Endodermal cell (in vitro differentiated cells): ENCODE measurements around the gene VAV2. TPM values are rescaled to one million over a fixed set of nuclear protein-coding genes. Genes with fewer than 3 reads are reported as not detected.

Experiments
- DNase-seq: peaks from one replicate; pipeline ENCODE4 v3.0.0-alpha.2; 2017
- H3K27ac ChIP-seq: 2 replicates; pipeline ENCODE4 v1.5.1; 2013; ENCODE audit warnings: mild to moderate bottlenecking, low read depth, low read length, moderate library complexity
- H3K27me3 ChIP-seq: 2 replicates; pipeline ENCODE4 v1.6.1; 2013; ENCODE audit warnings: mild to moderate bottlenecking, low read length, moderate library complexity; ENCODE audit not compliant: insufficient read depth, control insufficient read depth, poor library complexity, severe bottlenecking
- H3K36me3 ChIP-seq: 2 replicates; pipeline ENCODE4 v1.7.0; 2013; ENCODE audit warnings: mild to moderate bottlenecking, low read length, moderate library complexity; ENCODE audit not compliant: control insufficient read depth, insufficient read depth
- H3K4me1 ChIP-seq: one replicate; pipeline ENCODE4 v1.7.0; 2013; ENCODE audit warnings: low read length; ENCODE audit not compliant: control insufficient read depth, insufficient read depth
- H3K4me3 ChIP-seq: 2 replicates; pipeline ENCODE4 v1.5.1; 2013; ENCODE audit warnings: mild to moderate bottlenecking, low read length, moderate library complexity
- H3K9ac ChIP-seq: 2 replicates; pipeline ENCODE4 v1.6.1; 2013; ENCODE audit warnings: mild to moderate bottlenecking, low read length, moderate library complexity; ENCODE audit not compliant: poor library complexity, severe bottlenecking; ENCODE audit errors: extremely low read depth
- H3K9me3 ChIP-seq: 2 replicates; pipeline ENCODE4 v1.6.1; 2013; ENCODE audit warnings: mild to moderate bottlenecking, low read length, moderate library complexity; ENCODE audit not compliant: control insufficient read depth
- H3K27ac Mint-ChIP-seq: 2 replicates; pipeline ENCODE4 v1.8.0; 2020; ENCODE audit warnings: mixed read lengths
- H3K27me3 Mint-ChIP-seq: 2 replicates; pipeline ENCODE4 v1.8.0; 2021; ENCODE audit warnings: mild to moderate bottlenecking, mixed read lengths; ENCODE audit not compliant: insufficient read depth
- H3K36me3 Mint-ChIP-seq: 2 replicates; pipeline ENCODE4 v1.8.0; 2020; ENCODE audit warnings: low read depth, mixed read lengths
- H3K4me1 Mint-ChIP-seq: 2 replicates; pipeline ENCODE4 v1.8.0; 2020; ENCODE audit warnings: mixed read lengths
- H3K4me3 Mint-ChIP-seq: 2 replicates; pipeline ENCODE4 v1.8.0; 2020; ENCODE audit warnings: mild to moderate bottlenecking, moderate library complexity, mixed read lengths
- H3K9me3 Mint-ChIP-seq: 2 replicates; pipeline ENCODE4 v1.8.0; 2020; ENCODE audit warnings: mild to moderate bottlenecking, mixed read lengths
- WGBS, 2 experiments: methylation state at CpG; one replicate each; pipeline versions ENCODE4 v1.1.5 to v1.1.7; 2013; ENCODE audit warnings: missing lambda C conversion rate in 2 of 2, mixed read lengths in 1 of 2; ENCODE audit not compliant: insufficient coverage in 1 of 2, insufficient read length in 1 of 2; 5-methylcytosine and 5-hydroxymethylcytosine counted together
- total RNA-seq, 2 donors: library from RNA; stranded (reverse); fragmentation: NEBNext Ultra II Directional in 1 of 2; extraction: Animal tissue kit (Norgen Biotek cat#: 25700) in 1 of 2; gene quantifications; 2 replicates in 1 of 2; 3 replicates in 1 of 2; pipeline ENCODE4 v1.2.1, GENCODE V29; 2021
- TF ChIP-seq, protein P1 (sequence below): fragments of 200-600 bp; sonication (generic); conservative IDR thresholded peaks from 2 replicates; pipeline ENCODE4 v1.5.0; 2021; ENCODE audit warnings: antibody characterized with exemption, mild to moderate bottlenecking

The VAV2 gene
- total RNA-seq, 2 donors from 2014 or later = 29.8 to 35.9 TPM

DNA sequence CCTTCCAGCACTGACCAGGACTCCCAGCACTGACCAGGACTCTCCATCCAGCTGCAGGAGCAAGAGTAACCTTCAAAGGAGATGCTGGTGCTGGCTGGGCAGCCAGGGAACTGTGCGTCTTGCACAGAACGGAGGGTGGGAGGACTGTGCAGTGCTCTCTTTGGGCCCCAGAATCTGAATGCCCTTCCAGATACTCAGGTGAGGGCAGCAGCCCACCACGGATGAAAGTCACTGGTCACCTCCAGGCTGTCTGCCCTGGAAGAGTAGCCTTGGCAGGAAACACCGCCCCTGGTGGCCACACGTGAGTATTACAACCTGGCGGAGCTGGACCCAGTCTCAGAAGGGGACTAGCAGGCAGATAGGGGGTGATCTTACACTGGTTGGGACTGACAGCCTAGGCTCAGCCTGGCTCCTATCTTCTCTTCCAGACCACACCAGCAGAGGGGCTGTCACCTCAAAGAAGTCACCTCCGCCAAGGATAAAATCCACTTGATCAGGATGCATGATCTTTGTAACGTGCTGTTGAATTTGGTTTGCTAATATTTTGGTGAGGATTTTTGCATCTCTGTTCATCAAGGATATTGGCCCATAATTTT lies 249.2 kb downstream of the VAV2 start:
- Histone ChIP-seq H3K27ac (no peak overlapping the region), H3K9ac (no peak overlapping the region), H3K9me3 (no peaks in the 10 kb centered on the region), H3K36me3 (no peaks in the 10 kb centered on the region), H3K4me1 (no peaks in the 10 kb centered on the region), H3K4me3 (no peak overlapping the region), H3K27me3 (no peaks in the 10 kb centered on the region)
- H3K36me3 Mint-ChIP-seq = no peaks in the 10 kb centered on the region
- peak; percentile 98 for DNase-seq
- TF ChIP-seq, protein P1, sequence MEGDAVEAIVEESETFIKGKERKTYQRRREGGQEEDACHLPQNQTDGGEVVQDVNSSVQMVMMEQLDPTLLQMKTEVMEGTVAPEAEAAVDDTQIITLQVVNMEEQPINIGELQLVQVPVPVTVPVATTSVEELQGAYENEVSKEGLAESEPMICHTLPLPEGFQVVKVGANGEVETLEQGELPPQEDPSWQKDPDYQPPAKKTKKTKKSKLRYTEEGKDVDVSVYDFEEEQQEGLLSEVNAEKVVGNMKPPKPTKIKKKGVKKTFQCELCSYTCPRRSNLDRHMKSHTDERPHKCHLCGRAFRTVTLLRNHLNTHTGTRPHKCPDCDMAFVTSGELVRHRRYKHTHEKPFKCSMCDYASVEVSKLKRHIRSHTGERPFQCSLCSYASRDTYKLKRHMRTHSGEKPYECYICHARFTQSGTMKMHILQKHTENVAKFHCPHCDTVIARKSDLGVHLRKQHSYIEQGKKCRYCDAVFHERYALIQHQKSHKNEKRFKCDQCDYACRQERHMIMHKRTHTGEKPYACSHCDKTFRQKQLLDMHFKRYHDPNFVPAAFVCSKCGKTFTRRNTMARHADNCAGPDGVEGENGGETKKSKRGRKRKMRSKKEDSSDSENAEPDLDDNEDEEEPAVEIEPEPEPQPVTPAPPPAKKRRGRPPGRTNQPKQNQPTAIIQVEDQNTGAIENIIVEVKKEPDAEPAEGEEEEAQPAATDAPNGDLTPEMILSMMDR = peak; percentile 100
- no peak overlapping the region for H3K27ac Mint-ChIP-seq
- H3K4me3 Mint-ChIP-seq = no peak overlapping the region
- H3K4me1 Mint-ChIP-seq = peaks cover 8% of the 10 kb centered on the region
- peaks cover 7% of the 10 kb centered on the region for H3K9me3 Mint-ChIP-seq
- peaks cover 2% of the 10 kb centered on the region for H3K27me3 Mint-ChIP-seq
- WGBS, 2 experiments = 21 to 28% methylated on average over 6 to 8 of the region's 8 CpGs

DNA sequence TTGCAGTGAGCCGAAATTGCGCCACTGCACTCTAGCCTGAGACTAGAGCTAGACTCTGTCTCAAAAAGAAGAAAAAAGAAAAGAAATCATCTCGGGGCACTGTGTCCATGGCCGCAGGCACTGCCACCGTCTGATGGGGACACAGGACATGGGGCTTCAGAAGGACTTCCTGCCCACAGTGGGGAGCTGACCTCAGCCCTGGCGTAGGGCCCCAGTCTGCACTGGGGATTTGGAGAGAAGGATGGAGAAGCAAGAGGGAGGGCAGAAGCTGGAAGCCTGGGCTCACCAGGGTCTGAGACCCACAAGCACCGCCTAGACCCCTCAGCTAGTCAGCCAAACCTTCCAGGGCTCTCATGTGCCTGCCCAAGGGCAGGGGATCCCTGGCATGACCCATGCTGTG lies 249.9 kb downstream of the VAV2 start:
- Histone ChIP-seq H3K27ac (no peak overlapping the region), H3K4me1 (peaks cover 2% of the 10 kb centered on the region), H3K9me3 (no peaks in the 10 kb centered on the region), H3K9ac (no peak overlapping the region), H3K27me3 (no peaks in the 10 kb centered on the region), H3K36me3 (no peaks in the 10 kb centered on the region), H3K4me3 (no peak overlapping the region)
- TF ChIP-seq, protein P1 = no peak
- Mint-ChIP-seq H3K4me1 (peaks cover 6% of the 10 kb centered on the region), H3K27me3 (peaks cover 1% of the 10 kb centered on the region), H3K36me3 (no peaks in the 10 kb centered on the region), H3K27ac (no peak overlapping the region), H3K4me3 (no peak overlapping the region), H3K9me3 (peaks cover 7% of the 10 kb centered on the region)
- no peak for DNase-seq
- 90 to 100% methylated on average over 6 to 7 of the region's 7 CpGs for WGBS, 2 experiments

DNA sequence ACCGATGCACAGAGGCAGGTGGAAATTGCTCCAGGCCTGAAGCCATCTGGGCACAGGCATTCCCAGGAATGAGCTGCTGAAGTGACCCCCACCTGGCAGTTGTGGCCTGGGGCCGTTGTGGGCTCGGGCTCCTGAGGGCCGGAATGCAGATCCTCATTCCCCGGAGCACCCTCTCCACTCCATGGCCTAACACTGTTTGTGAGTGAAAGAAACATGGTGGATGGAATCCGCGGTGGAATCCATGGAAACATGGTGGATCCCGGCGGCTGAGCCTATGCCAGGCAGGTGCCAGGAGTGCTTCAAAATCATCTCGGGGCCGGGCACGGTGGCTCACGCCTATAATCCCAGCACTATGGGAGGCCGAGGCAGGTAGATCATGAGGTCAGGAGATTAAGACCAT lies 250.4 kb downstream of the VAV2 start:
- TF ChIP-seq, protein P1 = no peak
- 91 to 93% methylated on average over 9 to 14 of the region's 14 CpGs for WGBS, 2 experiments

More for the DNA sequence above, 250.4 kb downstream of the VAV2 start:
- H3K4me1 Mint-ChIP-seq = peaks cover 2% of the 10 kb centered on the region
- peaks cover 1% of the 10 kb centered on the region for H3K27me3 Mint-ChIP-seq
- no peak overlapping the region for H3K4me3 Mint-ChIP-seq
- H3K27ac Mint-ChIP-seq = no peak overlapping the region
- no peak overlapping the region for H3K4me3 ChIP-seq
- no peak overlapping the region for H3K9ac ChIP-seq
- DNase-seq = no peak
- no peaks in the 10 kb centered on the region for H3K36me3 ChIP-seq
- no peaks in the 10 kb centered on the region for H3K36me3 Mint-ChIP-seq
- no peaks in the 10 kb centered on the region for H3K27me3 ChIP-seq
- peaks cover 2% of the 10 kb centered on the region for H3K4me1 ChIP-seq
- no peaks in the 10 kb centered on the region for H3K9me3 ChIP-seq
- no peak overlapping the region for H3K27ac ChIP-seq
- H3K9me3 Mint-ChIP-seq = peaks cover 7% of the 10 kb centered on the region
